B cell (primary cell): ENCODE results near the gene KRT9. TPM values are rescaled to one million over a fixed set of nuclear protein-coding genes. Genes with fewer than 3 reads are reported as not detected.

Experiments
- ATAC-seq: fragments of 200-7000 bp; cut with Tn5 transposase; one replicate; pipeline ENCODE4 v1.10.0; 2021; ENCODE audit warnings: low read depth, mild to moderate bottlenecking, moderate number of reproducible peaks, moderate library complexity
- CTCF ChIA-PET: fragments of 350-600 bp; sonication (Branson Sonifier 250); formaldehyde crosslinking; loops from one replicate; lab custom pipeline; 2021; ENCODE audit warnings: antibody characterized with exemption, inconsistent platforms; lab: Charles Lee
- POLR2A ChIA-PET: fragments of 350-600 bp; sonication (Branson Sonifier 250); formaldehyde crosslinking; loops from one replicate; lab custom pipeline; 2021; ENCODE audit warnings: antibody characterized with exemption; lab: Charles Lee
- DNase-seq: peaks from one replicate; pipeline ENCODE4 v3.0.0; 2013
- H2AFZ ChIP-seq: 2 replicates; pipeline ENCODE4 v1.6.1; 2012; ENCODE audit warnings: mild to moderate bottlenecking, low read depth, low read length; ENCODE audit not compliant: insufficient read depth, poor library complexity, severe bottlenecking
- H3K27ac ChIP-seq, 2 donors: 1 replicate in 1 of 2; 2 replicates in 1 of 2; pipeline ENCODE4 v1.5.1; 2012 to 2013; ENCODE audit warnings: low read length in 2 of 2, mild to moderate bottlenecking in 2 of 2, moderate library complexity in 1 of 2
- H3K27me3 ChIP-seq, 4 experiments: fragments of 200-600 bp in 1 of 4; sonication (generic) in 1 of 4; replicated peaks in 1 of 4; 1 replicate in 2 of 4; 2 replicates in 2 of 4; pipeline versions ENCODE4 v1.6.1 to v1.7.0; 2013 to 2016; ENCODE audit warnings: low read length in 3 of 4, mild to moderate bottlenecking in 2 of 4, mixed read lengths in 1 of 4, moderate library complexity in 1 of 4; ENCODE audit not compliant: insufficient read depth in 4 of 4, control insufficient read depth in 3 of 4; ENCODE audit errors: control extremely low read depth in 1 of 4
- H3K36me3 ChIP-seq, 2 experiments: replicated peaks in 1 of 2; 1 replicate in 1 of 2; 2 replicates in 1 of 2; pipeline versions ENCODE4 v1.6.1 to v1.7.1; 2013; ENCODE audit warnings: low read length in 1 of 2; ENCODE audit not compliant: insufficient read depth in 2 of 2, control insufficient read depth in 1 of 2; ENCODE audit errors: control extremely low read depth in 1 of 2, extremely low read depth in 1 of 2
- H3K4me1 ChIP-seq, 2 donors: fragments of 200-600 bp in 1 of 2; sonication (generic) in 1 of 2; 1 replicate in 1 of 2; 2 replicates in 1 of 2; pipeline versions ENCODE4 v1.5.1 to v1.6.1; 2013 to 2017; ENCODE audit warnings: low read length in 2 of 2; ENCODE audit not compliant: control insufficient read depth in 2 of 2, insufficient read depth in 2 of 2
- H3K4me2 ChIP-seq: replicated peaks from 2 replicates; pipeline ENCODE3; 2012; ENCODE audit warnings: mild to moderate bottlenecking, low read depth, low read length; ENCODE audit not compliant: poor library complexity, severe bottlenecking
- H3K4me3 ChIP-seq, 5 experiments: fragments of 200-600 bp in 1 of 5; sonication (generic) in 1 of 5; 1 replicate in 3 of 5; 2 replicates in 2 of 5; pipeline versions ENCODE4 v1.5.1 to v1.7.0; 2011 to 2016; ENCODE audit warnings: low read length in 4 of 5, mild to moderate bottlenecking in 4 of 5, low read depth in 2 of 5, control low read depth in 1 of 5, moderate library complexity in 1 of 5; ENCODE audit not compliant: insufficient read depth in 1 of 5; ENCODE audit errors: control extremely low read depth in 1 of 5, extremely low read depth in 1 of 5
- H3K79me2 ChIP-seq: fragments of 200-600 bp; sonication (generic); one replicate; pipeline ENCODE4 v1.6.0; 2016; ENCODE audit warnings: low read length; ENCODE audit not compliant: control insufficient read depth, insufficient read depth
- H3K9ac ChIP-seq: fragments of 200-600 bp; sonication (generic); 2 replicates; pipeline ENCODE4 v1.6.1; 2017; ENCODE audit warnings: mild to moderate bottlenecking, low read length, moderate library complexity
- H3K9me3 ChIP-seq, 3 donors: one replicate each; pipeline versions ENCODE4 v1.6.1 to v1.7.1; 2013; ENCODE audit warnings: low read length in 2 of 3; ENCODE audit not compliant: control insufficient read depth in 2 of 3, insufficient read depth in 1 of 3; ENCODE audit errors: control extremely low read depth in 1 of 3
- H4K20me1 ChIP-seq: 2 replicates; pipeline ENCODE4 v1.6.0; 2012; ENCODE audit warnings: mild to moderate bottlenecking, low read length; ENCODE audit not compliant: insufficient read depth, control insufficient read depth, poor library complexity, severe bottlenecking
- H3K27ac Mint-ChIP-seq: one replicate; pipeline ENCODE4 v1.8.0; 2021; ENCODE audit warnings: mixed read lengths
- H3K27me3 Mint-ChIP-seq: one replicate; pipeline ENCODE4 v1.8.0; 2021; ENCODE audit warnings: mixed read lengths
- H3K4me1 Mint-ChIP-seq: one replicate; pipeline ENCODE4 v1.8.0; 2021; ENCODE audit warnings: mixed read lengths
- H3K4me3 Mint-ChIP-seq: one replicate; pipeline ENCODE4 v1.8.0; 2021; ENCODE audit warnings: mixed read lengths
- H3K9me3 Mint-ChIP-seq: one replicate; pipeline ENCODE4 v1.8.0; 2022; ENCODE audit warnings: mixed read lengths; ENCODE audit not compliant: insufficient read depth
- CTCF ChIP-seq: fragments of 200-600 bp; IDR thresholded peaks from one replicate; pipeline ENCODE4 v1.8.0; 2022; ENCODE audit warnings: antibody characterized with exemption, mild to moderate bottlenecking
- EZH2 ChIP-seq: IDR thresholded peaks from 2 replicates; pipeline ENCODE4 v1.6.1; 2012; ENCODE audit warnings: borderline replicate concordance, low read depth, mild to moderate bottlenecking, moderate library complexity, low read length; ENCODE audit not compliant: insufficient read depth, poor library complexity, severe bottlenecking
- WGBS: methylation state at CpG from one replicate; pipeline ENCODE4 v1.1.5; 2013; ENCODE audit warnings: missing lambda C conversion rate; ENCODE audit not compliant: insufficient coverage; 5-methylcytosine and 5-hydroxymethylcytosine counted together
- intact Hi-C: fragments of 100-400 bp; cut with micrococcal nuclease; formaldehyde crosslinking; loops from one replicate; pipeline ENCODE4 v1.10.0; 2022
- polyA plus RNA-seq: library from polyadenylated mRNA; depleted of rRNA; stranded (reverse); fragments of >200 nt; gene quantifications from 2 replicates; pipeline ENCODE4 v1.2.3, GENCODE V29; 2012
- total RNA-seq, 2 donors: library from RNA; stranded (reverse); fragments of 120-200 nt in 1 of 2; gene quantifications; 1 replicate in 1 of 2; 2 replicates in 1 of 2; pipeline versions ENCODE4 v1.2.3 to v1.2.4, GENCODE V29; 2013 to 2022

KRT9 gene
- total and polyA plus RNA-seq, 2 donors (not counting 1 experiment from before 2014, with no cell fraction given) = not detected

- H3K36me3 ChIP-seq = no peaks in the 10 kb centered on the region
- peaks cover 55% of the 10 kb centered on the region for H3K27me3 Mint-ChIP-seq
- peaks cover 0 to 27% (median 10%) of the 10 kb centered on the region in 4 experiments for H3K27me3 ChIP-seq
- TF ChIP-seq CTCF (no peak), EZH2 (no peak)
- no peaks in the 10 kb centered on the region for H3K4me1 Mint-ChIP-seq
- no peaks in the 10 kb centered on the region for H4K20me1 ChIP-seq
- intact Hi-C loops = no loop called here
- H3K4me3 ChIP-seq = no peak overlapping the region
- no peaks in the 10 kb centered on the region for H3K79me2 ChIP-seq
- no peak overlapping the region for H3K27ac Mint-ChIP-seq
- 61% methylated on average over 2 of the region's 2 CpGs for WGBS
- ChIA-PET POLR2A (no interaction called here), CTCF (no interaction called here)
- H3K4me3 Mint-ChIP-seq = no peak overlapping the region
- DNase-seq (no peak), ATAC-seq (no peak)
- no peak overlapping the region for H2AFZ ChIP-seq
- no peak overlapping the region for H3K4me2 ChIP-seq
- H3K9me3 Mint-ChIP-seq = no peaks in the 10 kb centered on the region
- no peak overlapping the region for H3K27ac ChIP-seq
- H3K9ac ChIP-seq = no peak overlapping the region
- H3K4me1 ChIP-seq = no peaks in the 10 kb centered on the region
- peaks cover 0 to 10% (median 0%) of the 10 kb centered on the region in 3 donors for H3K9me3 ChIP-seq
Observed at GRCh38 chr17:41580244-41580575, 8.4 kb upstream of the KRT9 start.

GRCh38 chr17:41579484-41580243 lies 7.8 kb upstream of the KRT9 start:
- 34% methylated on average over 13 of the region's 18 CpGs for WGBS
- Histone ChIP-seq H3K27me3 (peaks cover 0 to 30% (median 10%) of the 10 kb centered on the region in 4 experiments), H3K4me3 (no peak overlapping the region), H3K9me3 (peaks cover 0 to 10% (median 0%) of the 10 kb centered on the region in 3 donors), H3K9ac (no peak overlapping the region), H3K4me2 (no peak overlapping the region), H2AFZ (no peak overlapping the region), H4K20me1 (no peaks in the 10 kb centered on the region), H3K27ac (no peak overlapping the region), H3K36me3 (no peaks in the 10 kb centered on the region), H3K79me2 (no peaks in the 10 kb centered on the region), H3K4me1 (no peaks in the 10 kb centered on the region)
- DNase-seq (peak; percentile 43), ATAC-seq (peak; percentile 56)
- ChIA-PET POLR2A (no interaction called here), CTCF (interaction anchor here (0.8 kb wide), 1 partner anchor 10 kb away, joined by 3 read pairs; no protein-coding TSS in a partner anchor)
- peaks cover 55% of the 10 kb centered on the region for H3K27me3 Mint-ChIP-seq
- no peak overlapping the region for H3K4me3 Mint-ChIP-seq
- no peaks in the 10 kb centered on the region for H3K4me1 Mint-ChIP-seq
- intact Hi-C loops = no loop called here
- H3K9me3 Mint-ChIP-seq = no peaks in the 10 kb centered on the region
- TF ChIP-seq EZH2 (no peak), CTCF (peak; percentile 14)
- no peak overlapping the region for H3K27ac Mint-ChIP-seq
